ENCODE data around the gene KCTD1.
"Not testable (repeated sequence)": the region's sequence is repeated elsewhere in the genome, so short reads cannot be mapped to it uniquely, and the experiment has no call there.

KCTD1 gene

DNA sequence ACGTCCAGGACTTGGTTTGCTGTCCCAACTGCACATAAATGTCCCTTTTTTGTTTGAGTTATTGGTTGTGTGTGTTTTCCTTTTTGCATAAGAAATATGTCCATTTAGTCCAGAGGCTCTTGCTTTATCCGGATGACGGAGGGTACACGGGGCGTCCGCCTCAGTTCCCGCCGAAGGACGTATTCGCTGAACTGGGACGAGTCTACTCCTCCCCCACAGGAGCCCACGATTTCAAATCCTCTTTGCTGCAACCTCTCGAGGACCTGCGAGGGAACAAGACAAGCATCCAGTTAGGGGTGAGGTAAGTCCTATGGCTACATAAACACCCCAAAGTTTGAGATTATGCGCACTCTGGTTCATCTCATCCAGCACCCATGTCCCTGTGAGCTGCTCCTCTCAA, 92.7 kb downstream of the KCTD1 start:
- DNase-seq = no peak

DNA sequence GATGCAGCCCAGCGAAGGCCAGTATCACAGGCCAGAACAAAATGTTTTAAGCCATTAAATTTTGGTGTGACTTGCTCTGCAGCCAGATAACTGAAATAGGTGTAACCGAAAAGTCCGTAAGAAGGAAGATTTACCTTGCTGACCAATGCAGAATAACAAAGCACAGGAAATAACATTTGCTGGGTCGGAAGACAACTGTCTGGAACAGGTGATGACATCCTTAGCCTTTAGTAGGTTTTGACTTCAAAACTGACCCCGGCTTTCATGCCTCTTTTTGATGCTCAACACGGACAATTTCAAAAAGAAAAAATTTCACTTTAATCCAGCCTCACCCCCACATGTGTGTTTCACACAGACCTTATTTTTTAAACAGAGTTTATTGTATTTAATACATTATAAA, 93.7 kb downstream of the KCTD1 start:
- no peak for DNase-seq

DNA sequence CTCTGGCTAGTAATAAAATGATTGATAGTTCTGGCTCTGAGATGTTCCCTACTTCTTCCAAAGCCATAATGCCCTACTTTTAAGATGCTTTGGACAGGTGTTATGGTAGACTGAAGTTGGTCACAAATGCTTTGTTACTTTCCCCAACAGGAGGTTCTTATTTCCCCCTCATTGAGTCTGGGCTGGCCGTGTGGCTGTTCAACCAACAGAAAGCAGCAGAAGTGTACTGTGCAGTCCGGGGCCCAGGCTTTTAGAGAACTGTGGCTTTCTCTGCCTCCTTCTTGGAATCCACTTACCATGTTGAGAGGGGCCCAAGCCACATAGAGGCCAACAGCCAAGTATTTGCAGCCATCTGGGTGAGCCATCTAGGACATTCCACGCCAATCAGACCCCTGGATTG, 94.2 kb downstream of the KCTD1 start:
- DNase-seq = no peak

DNA sequence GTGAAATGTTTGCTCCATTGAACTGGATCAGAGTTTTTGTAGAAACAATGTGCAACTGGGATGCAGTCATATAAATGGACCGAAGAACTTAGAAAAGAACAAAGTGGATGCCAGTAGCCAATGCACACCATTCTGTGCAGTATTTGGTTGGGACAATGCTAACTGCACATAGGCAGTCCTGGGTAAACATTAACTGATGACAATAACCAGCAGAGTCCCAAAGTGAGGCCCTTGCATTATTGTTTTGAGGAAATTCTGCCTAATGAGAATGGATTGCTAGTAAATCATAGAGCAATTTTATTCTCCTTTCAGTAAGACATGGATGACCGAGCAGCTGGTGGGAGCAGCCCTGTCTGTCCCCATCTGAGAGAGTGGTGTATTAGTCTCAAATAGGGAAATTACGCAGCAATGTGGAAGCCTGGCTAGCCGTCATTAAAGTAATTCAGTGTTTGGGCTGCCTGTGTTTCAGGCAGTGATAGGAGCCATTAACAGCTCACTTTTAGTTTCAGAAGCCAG, 94.9 kb downstream of the KCTD1 start:
- DNase-seq = no peak

DNA sequence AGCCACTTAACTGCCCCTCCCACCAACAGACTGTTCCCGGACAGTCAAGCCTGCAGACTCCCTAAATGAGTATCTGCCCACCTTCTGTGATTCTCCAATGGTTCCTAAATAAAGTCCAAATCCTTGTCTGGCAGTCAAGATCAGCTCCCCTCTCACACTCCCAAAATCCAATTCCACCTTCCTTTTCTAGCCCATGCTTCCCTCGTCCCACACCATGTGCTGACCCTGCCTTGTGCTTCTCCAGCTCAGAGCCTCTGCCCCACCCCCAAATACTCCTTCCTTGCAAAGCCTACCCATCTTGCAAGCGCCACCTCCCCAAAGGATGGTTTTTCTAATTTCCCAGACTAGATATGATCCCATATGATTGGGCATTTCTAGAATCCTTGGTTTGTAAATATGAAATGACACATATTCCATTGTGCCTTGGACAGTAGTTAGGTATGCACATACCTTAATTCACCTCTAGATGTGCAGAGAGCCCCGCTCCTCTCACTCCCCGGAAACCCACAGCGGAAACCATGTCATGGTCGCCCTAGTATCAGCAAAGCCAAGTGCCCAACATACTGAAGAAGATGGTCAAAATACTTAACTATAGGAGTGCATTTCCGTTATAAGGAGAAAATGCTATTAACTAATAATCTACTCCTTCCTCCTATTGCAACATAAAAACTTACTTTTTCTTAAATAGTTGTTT, 97.2 kb downstream of the KCTD1 start:
- no peak for DNase-seq

DNA sequence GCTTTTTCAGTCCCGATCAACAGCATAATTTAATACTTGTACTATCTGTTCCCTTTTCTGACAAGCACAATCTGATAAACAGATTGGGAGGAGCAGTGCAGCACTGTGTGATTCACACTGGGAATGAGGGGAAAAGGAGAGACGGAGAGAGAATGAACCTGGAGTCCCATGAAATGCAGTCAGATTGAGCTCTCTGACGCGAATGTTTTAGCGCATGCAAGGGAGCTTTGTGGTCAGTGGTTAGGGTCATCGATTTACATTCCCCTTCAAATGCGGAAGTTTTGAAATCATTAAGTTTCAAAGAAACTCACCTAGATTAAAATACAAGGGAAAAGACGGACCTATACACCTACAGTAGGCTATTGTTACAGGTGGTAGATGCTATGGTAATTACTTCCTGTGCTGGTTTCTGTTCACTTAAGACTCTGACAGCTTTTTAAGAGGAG, 99.6 kb downstream of the KCTD1 start:
- no peak for DNase-seq

DNA sequence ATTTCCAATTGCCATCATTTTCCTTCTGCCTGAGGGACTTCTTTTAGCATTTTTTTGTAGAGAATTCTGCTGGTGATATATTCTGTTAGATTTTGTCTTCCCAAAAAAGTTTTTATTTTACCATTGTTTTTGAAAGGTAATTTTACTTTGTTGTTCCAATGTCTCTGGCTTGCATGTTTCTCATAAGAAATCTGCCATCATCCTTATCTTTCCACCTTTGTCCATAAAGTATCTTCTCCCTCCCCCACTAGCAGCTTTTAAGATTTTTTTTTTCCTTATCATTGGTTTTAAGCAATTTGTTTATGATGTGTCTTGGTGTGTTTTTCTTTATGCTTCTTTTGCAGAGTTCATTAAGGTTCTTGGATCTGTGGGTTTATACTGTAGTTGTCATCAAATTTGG, 104.5 kb downstream of the KCTD1 start:
- no peak for DNase-seq

DNA sequence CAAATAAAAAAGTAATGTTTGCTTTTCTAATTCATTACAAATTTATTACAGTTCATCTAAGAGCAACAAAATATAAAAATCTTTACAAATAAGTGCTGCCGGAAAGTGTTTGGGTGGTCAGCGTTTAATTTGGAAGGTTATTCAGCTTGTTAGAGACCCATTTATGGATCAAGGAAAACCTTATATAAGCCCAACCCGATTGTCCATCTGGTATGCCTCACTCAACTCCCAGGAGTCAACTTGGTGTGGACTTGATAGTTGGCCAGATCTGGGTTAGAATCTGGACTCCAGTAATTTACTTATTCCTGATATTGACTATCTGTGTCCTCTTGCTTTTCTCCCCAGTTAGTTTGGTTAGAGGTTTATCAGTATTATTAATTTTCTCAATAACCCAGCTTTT, 106.2 kb downstream of the KCTD1 start:
- DNase-seq = no peak

DNA sequence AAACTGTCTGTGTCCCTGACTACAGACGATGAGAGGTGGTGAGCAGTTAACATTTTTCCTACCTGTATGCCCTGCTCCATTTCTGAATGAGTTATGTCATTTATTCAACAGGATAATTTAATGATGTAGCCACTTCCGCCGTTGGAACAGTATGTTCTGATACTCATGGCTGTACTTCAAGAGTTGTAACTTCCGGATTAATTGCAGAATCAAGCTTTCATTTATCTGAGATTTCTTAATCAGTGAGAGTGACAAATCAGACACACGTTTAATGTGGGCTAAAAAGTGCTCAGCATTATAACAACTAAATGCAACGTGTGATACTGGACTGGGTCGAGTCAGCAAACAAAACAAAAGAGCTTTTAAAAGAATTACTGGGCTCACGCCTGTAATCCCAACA, 107.7 kb downstream of the KCTD1 start:
- no peak for DNase-seq

DNA sequence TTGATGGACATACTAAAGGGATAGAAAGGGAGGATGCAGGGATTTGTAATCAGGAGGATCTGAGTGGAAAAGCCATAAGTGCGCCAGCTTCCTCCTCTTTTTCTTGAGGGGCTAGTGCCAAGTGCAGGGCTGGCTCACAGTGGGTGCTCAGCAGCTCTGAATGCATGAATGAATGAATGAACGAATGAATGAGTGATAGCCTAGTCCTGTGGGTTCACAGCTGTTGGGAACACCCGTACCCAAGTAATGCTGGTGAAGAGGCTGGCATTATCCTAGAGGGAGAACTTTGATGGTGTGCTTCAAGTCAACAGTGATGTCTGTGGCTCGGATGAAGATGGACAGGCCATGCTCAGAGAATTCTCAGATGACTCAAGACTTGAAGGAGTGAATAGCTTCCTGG, 108.8 kb downstream of the KCTD1 start:
- DNase-seq = no peak

DNA sequence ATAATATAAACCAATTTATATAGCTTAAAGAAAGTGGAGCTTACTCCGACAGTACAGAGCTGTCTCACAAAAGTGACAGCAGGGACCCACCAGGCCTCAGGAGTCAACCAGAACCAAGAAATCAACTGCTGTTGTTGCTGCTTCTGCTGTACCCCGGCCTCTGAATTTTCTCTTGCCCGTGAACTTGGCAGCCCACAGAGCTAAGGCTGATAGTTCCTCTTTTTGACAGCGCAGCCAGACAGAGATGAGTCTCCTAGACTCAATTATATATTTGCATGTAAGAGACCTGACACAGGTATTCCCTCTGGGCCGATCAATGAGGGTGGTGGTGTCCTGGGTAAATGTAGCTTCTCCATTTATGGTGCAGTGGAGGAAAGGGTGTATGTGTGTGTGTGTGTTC, 109.4 kb downstream of the KCTD1 start:
- no peak for DNase-seq

DNA sequence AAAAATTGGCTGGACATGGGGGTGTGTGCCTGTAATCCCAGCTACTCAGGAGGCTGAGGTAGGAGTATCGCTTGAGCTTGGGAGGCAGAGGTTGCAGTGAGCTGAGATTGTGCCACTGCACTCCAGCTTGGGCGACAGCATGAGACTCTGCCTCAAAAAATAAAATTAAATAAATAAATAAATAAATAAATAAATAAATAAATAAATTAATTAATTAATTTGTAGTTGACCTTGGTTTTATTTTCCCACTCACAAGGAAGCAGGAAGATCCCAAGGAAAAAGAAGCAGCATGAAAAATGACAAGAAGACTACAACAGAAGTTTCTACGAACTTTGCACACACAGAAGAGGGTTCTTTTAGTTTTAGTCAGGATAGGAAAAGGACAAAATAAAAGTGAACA, 110.7 kb downstream of the KCTD1 start:
- DNase-seq = not testable (repeated sequence)

DNA sequence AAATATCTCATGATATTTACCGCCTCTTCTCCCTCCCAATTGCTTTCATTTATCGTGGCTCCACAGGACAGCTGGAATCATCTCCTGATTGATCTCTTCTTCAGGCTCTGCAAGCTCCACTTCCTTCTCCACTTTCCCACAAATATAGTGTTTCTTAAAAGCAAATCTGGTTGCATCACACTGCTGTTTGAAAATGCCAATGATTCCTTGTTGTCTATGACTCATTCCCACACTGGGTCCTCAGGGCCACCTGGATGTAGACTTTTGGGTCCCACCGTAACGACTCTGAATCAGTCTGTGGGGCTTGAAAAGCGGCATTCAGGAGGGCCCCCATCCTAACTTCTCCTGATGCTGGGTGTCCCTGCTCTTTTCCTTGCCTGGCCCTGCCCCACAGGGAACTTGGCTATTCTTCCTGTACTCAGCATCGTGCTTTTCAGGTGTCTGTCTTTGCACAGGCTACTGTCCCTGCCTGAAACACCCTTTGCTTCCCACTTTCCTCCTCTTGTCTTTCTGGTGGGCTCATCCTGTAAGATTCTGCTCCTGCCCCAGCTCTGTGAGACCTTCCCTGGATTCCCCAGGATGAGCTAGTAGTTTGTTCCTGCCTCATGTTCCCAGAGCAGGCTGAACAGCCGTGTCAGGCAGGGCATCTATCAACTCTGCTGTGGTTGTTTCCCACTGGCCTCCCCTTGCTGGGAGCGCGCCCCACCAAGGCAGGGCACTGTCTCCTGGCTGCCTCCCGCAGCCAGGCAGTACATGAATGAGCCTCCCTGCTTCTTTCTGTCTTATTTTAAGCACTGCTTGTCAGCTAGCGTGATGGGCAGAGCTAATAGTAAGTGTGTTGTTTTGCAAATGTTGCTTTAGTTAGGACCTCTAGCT, 111.9 kb downstream of the KCTD1 start:
- no peak for DNase-seq

DNA sequence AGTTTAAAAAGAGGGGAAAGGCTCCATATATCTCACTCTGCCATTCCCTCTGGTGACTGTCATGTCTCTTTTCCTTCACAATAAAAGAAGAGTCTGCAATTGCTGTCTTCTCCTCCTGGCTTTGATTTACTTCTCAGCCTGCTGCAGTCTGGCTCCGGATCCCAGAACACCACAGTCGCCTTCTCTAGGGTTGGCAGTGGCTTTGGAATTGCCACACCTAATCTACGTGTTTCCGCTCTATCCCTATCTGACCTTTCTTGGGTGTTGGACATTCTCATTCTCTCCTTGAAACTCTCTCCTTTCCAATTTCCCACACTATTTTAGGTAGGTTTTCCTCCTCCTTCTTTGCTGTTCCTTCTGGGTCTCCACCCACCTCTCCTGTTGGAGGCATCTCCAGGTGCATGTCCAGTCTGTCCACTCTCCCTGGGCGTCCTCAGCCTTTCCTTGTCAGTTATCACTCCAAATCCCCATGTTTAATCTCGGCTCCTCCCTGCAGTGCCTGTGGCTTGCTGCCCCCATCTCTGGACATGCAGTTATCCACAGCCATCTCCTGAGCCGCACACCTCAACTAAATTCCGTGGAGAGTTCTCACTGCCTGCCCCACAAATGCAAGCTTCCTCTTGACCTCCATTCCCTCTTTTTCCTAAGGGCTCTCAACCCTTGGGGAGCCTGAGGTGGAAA, 112.8 kb downstream of the KCTD1 start:
- DNase-seq = no peak

DNA sequence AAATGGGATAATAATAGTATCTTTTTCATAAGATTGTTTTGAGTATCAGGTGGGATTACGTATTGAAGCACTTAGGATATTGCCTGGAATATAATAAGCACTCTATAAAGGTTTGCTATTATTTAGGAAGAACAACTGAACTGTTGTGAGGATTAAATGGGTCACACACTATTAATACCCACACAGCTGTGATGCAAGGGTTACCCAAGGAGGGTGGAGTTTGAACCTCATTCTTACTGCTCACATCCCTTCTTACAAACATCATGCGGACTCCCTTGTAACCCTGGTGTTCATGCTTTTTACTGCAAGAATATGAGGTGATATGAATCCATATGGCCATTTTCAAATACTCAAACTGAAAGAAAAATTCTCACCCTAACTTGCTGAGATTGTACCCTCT, 113.5 kb downstream of the KCTD1 start:
- no peak for DNase-seq

DNA sequence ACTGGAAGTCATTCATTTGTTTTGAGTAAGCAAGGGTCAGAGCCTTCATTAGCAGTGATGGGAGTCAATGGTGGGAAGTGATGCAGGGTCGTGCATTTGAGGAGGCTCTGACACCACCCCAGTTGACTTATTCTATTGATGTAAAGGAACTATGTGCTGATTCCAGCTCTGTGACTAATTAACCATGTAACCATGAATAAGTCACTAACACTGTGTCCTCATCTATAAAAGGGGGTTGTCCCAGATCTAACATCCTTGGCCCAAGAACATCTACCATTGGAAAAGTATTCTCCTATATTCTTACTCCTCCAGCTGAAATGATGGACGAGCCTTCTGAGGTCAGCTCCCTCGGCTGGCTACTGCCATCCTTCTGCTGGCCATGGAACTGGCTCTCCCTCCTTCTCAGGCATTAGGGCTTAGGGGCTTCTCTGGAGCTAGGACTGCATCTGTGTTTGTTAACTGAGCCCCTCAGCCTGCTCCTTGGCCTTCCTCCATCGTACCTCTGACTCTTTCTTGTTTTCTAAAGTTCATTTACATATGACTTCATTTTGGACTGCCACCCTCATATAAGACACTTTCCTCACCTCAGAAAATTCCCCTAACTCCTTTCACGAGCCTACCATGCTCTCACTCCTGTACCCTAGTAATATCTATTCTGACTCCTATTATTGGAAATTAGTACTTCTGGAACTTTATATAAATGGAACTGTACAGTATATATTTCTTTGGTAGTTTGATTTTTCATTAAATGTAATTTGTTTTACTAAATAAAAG, 115.5 kb downstream of the KCTD1 start:
- DNase-seq = no peak

DNA sequence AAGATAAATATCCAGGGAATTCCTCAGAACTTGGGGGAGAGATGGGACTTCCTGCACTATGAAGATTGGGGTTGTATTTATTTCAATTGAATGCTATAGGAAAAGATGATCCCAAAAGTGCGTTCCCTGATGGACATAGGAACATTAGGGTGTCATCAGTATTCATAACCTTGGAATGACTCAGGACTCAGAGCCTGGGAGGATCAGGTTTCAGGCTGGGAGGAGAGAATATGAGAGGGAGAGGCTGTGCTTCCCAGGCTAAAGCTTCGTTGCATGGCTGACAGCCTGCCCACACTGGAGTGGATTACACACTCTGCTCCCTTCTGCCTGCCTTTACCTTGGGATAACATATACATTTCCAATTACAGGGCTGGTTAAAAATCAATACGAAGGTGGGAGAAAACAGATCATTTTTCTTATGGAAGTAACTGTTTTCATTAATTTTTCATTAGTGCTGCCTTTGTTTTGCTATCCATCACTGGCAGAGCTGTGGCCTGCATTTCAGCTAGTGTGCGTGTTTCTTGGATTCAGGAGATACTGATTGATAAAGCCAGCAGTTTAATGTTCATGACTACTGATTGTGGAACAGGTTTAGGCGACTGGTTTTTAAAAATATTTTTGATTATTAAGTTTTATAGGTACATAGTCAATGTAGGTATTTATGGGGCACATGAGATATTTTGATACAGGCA, 118.7 kb downstream of the KCTD1 start:
- no peak for DNase-seq

DNA sequence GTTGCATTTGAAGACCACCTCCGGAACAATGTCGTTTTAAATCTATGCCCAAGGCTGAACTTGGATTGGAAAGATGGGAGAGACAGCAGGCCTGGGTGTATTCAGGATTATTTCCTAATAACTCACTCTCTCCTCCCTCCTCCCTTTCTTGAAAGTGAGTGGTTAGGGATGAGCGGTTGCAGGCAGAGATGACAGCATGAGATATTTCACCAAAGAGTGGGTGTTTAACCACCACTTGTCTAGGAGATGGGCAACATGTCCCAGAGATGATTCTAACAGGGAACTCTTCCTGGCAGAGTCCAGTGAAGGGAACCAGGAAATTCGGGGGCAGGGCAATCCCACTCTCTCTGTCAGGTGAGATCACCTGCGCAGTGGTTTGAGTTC, 123.2 kb downstream of the KCTD1 start:
- no peak for DNase-seq

DNA sequence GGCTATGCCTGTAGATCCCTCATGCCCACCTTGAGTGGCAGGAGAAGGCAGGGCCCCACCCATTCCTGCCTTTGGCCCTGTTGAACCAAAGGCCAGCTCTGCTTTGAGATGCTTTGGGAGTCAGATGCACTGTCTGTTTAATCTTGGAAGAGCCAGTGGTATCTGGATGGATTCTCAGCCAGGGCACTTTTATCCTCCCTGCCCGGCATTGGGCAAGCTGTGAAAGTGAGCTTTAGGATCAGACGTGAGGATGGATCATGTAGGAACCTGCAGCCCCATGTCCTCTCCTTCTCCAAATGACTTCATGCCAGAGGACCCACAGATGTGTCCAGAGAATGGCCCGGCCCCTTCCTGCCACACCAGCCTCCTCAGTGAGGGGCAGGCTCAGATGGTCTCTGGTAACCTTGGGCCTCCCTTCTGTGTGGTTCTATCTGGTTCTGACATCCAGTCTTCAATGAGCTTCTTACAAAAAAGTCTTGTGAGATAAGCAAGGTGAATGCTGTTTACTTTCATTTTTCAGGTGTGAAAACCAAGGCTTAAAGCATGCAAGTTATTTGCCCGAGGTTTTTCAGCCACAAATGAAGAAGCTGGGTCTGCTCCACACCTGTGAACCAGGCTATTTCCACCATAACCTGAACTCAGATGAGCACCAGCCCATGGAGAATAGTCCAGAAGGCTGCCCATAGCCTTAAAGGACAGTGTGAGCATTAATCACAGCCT, 123.8 kb downstream of the KCTD1 start:
- DNase-seq = no peak

DNA sequence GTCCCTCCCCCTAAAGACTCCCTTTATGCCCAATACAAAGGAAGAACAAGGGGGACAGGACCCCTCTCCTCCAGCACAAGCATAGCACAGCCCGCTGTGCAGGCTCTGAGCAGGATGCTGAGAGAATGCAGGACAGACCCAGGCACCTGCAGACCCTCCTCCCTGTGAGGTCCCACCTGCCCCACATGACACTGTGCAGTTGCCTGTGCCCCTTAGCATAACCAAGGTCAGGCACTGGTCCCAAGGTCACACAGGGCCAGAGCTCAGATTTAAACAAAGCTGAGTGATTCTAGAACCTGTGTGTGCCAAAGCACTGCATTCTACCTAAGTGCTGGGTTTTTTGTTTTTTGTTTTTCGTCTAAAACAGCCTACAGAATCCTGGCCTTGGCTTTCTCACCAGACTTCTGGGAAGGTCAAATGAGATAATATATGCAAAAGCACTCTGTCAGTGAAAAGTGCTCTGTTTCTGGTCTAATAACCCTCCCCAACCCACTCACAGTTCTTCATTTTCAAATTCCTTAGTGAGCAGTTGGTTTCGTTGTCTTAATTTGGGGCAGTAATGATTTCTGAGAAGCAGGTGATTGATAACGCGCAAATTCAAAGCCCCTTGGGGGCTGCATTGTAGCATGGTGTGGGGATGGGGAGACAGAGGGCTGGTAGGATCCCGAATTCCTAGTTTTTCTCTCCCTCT, 125.7 kb downstream of the KCTD1 start:
- no peak for DNase-seq

DNA sequence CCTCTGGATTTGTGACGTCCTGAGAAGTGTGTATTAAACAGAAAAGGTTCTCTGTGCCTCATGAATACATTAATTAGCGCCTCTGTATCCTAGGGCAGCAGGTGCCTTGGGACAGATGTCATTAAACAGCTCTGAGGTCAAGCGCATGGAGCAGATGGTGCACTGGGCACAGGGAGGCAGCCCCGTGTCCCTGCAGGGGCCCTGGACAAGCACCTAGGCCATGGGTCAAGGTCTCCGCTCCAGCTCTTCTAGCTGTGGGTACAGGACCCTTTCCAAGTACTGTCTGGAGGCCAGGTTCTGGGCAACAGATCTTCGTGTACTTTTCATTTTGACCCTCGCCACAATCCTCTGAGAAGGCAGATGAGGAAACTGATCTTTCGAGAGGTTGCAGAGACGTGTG, 126.4 kb downstream of the KCTD1 start:
- no peak for DNase-seq
